Choroid plexus epithelial cell (primary cell): ENCODE results near the gene SLC35F4.

Experiments used
- DNase-seq: peaks from one replicate; pipeline ENCODE4 v3.0.0-alpha.2; 2010; ENCODE audit warnings: low read depth
- H3K4me3 ChIP-seq: 2 replicates; pipeline ENCODE4 v1.5.1; 2011; ENCODE audit warnings: low read depth, mild to moderate bottlenecking, control low read depth, low read length, moderate library complexity
- TF ChIP-seq, protein P1 (sequence below): conservative IDR thresholded peaks from 2 replicates; pipeline ENCODE4 v1.5.1; 2011; ENCODE audit warnings: low read depth, mild to moderate bottlenecking, control low read depth, inconsistent platforms, low read length, moderate library complexity

Gene SLC35F4

GRCh38 chr14:57854571-57854970, 11.3 kb downstream of the SLC35F4 start:
- TF ChIP-seq, protein P1, sequence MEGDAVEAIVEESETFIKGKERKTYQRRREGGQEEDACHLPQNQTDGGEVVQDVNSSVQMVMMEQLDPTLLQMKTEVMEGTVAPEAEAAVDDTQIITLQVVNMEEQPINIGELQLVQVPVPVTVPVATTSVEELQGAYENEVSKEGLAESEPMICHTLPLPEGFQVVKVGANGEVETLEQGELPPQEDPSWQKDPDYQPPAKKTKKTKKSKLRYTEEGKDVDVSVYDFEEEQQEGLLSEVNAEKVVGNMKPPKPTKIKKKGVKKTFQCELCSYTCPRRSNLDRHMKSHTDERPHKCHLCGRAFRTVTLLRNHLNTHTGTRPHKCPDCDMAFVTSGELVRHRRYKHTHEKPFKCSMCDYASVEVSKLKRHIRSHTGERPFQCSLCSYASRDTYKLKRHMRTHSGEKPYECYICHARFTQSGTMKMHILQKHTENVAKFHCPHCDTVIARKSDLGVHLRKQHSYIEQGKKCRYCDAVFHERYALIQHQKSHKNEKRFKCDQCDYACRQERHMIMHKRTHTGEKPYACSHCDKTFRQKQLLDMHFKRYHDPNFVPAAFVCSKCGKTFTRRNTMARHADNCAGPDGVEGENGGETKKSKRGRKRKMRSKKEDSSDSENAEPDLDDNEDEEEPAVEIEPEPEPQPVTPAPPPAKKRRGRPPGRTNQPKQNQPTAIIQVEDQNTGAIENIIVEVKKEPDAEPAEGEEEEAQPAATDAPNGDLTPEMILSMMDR, result no peak
- no peak for DNase-seq
- no peak overlapping the region for H3K4me3 ChIP-seq

GRCh38 chr14:57851354-57851753, 14.5 kb downstream of the SLC35F4 start:
- DNase-seq, result no peak
- H3K4me3 ChIP-seq, result no peak overlapping the region
- TF ChIP-seq, protein P1, result no peak

DNA sequence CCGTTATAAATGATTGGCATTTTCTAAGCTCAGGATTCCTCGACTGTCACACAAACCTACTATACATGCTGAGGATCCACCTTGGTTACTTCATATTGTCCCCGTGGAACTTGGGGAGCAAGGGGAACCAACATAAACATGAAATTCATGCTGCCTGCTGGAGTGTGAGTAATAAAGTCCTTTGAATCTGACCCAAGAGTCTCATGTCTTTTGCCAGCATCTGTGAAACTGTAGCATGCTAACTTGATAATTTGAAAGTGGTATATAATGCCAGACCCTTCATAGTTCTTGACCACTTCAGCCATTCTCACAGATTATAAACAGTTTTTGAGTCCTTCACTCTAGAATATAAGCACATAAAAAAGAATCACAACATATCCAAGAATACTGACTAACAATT, 17.1 kb downstream of the SLC35F4 start:
- no peak for DNase-seq
- TF ChIP-seq, protein P1, result no peak

GRCh38 chr14:57848353-57848752, 17.5 kb downstream of the SLC35F4 start:
- TF ChIP-seq, protein P1, result no peak
- DNase-seq, result no peak
- no peak overlapping the region for H3K4me3 ChIP-seq

More for the DNA sequence above, 17.1 kb downstream of the SLC35F4 start:
- H3K4me3 ChIP-seq, result no peak overlapping the region

GRCh38 chr14:57847706-57848105, 18.2 kb downstream of the SLC35F4 start:
- no peak for DNase-seq
- TF ChIP-seq, protein P1, result no peak
- no peak overlapping the region for H3K4me3 ChIP-seq

DNA sequence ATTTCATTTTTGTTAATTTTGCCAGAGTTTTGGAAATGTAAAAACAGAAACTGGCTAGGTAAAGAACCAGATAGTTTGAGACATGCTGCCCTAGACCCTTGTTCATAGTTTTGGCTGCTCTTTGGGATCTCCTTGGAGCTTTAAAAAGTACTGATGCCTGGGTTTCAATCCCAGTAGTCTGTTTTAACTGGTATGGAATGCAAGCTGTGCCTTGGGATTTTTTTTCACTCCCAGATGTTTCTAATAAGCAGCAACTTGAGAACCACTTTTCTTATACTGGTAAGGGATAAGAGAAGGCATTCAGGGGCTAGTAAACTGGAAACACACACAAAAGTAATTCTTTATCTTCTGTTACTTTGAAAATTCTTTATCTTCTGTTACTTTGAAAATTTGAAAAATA, 18.8 kb downstream of the SLC35F4 start:
- no peak for DNase-seq
- no peak overlapping the region for H3K4me3 ChIP-seq
- TF ChIP-seq, protein P1, result no peak

DNA sequence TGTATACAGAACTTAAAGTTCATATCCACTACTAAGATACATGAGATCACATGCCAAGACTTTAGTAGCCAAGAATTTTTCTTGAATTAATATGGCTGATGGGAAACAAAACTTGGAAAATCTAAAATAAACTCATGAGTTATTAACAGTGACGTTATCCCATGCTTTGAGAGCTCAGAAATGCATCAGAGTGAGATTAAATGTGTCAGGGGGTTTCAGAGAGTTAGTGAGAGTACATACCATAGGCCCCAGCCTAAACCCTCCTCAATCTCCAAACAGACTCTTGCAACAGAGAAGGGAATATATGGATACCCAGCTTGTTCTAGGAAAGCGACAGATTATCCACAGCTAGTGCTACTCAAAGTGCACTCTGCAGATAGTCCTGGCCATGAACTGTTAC, 19.3 kb downstream of the SLC35F4 start:
- no peak for DNase-seq
- TF ChIP-seq, protein P1, result no peak
- no peak overlapping the region for H3K4me3 ChIP-seq
